H1 (cell line): ENCODE data around the gene PWP2. TPM values are rescaled to one million over a fixed set of nuclear protein-coding genes. Genes with fewer than 3 reads are reported as not detected.
"Not testable (repeated sequence)": the region's sequence is repeated elsewhere in the genome, so short reads cannot be mapped to it uniquely, and the experiment has no call there.

Source experiments
- CTCF ChIA-PET: fragments of 300-600 bp; sonication (Branson Sonifier 250); formaldehyde crosslinking; loops from one replicate; lab custom pipeline; 2021; ENCODE audit not compliant: partially characterized antibody; lab: Charles Lee
- POLR2A ChIA-PET: fragments of 300-600 bp; sonication (Branson Sonifier 250); formaldehyde crosslinking; loops from one replicate; lab custom pipeline; 2021; ENCODE audit warnings: inconsistent platforms; ENCODE audit not compliant: partially characterized antibody; lab: Charles Lee
- DNase-seq, 2 experiments: peaks; one replicate each; pipeline versions ENCODE4 v3.0.0 to v3.0.0-alpha.2; 2010 to 2022; ENCODE audit warnings: low spot score in 2 of 2, low read depth in 1 of 2, mixed read lengths in 1 of 2
- FAIRE-seq: peaks from 2 replicates; lab custom pipeline; 2011; peaks lifted over from hg19 to GRCh38; lab: Jason Lieb, UNC
- H2AFZ ChIP-seq: 2 replicates; pipeline ENCODE4 v1.8.1; 2012; ENCODE audit warnings: low read length, inconsistent platforms
- H2AK5ac ChIP-seq: 2 replicates; pipeline ENCODE4 v1.6.1; 2013; ENCODE audit warnings: low read depth, low read length
- H2BK120ac ChIP-seq: replicated peaks from 2 replicates; pipeline ENCODE3; 2013; ENCODE audit warnings: low read depth, low read length, inconsistent platforms
- H2BK12ac ChIP-seq: 2 replicates; pipeline ENCODE4 v1.6.1; 2013; ENCODE audit warnings: low read depth, low read length
- H2BK15ac ChIP-seq: 2 replicates; pipeline ENCODE4 v1.6.1; 2013; ENCODE audit warnings: low read length
- H2BK20ac ChIP-seq: 2 replicates; pipeline ENCODE4 v1.6.1; 2013; ENCODE audit warnings: low read length
- H2BK5ac ChIP-seq: 2 replicates; pipeline ENCODE4 v1.6.1; 2013; ENCODE audit warnings: low read depth, low read length
- H3K14ac ChIP-seq: 2 replicates; pipeline ENCODE4 v1.6.1; 2013; ENCODE audit warnings: inconsistent platforms; ENCODE audit not compliant: insufficient read length
- H3K18ac ChIP-seq: 2 replicates; pipeline ENCODE4 v1.6.1; 2013; ENCODE audit warnings: low read length; ENCODE audit errors: extremely low read depth
- H3K23ac ChIP-seq: 2 replicates; pipeline ENCODE4 v1.6.1; 2013; ENCODE audit warnings: inconsistent platforms; ENCODE audit not compliant: insufficient read length
- H3K23me2 ChIP-seq: 2 replicates; pipeline ENCODE4 v1.6.1; 2013; ENCODE audit warnings: low read depth, low read length
- H3K27ac ChIP-seq: 2 replicates; pipeline ENCODE4 v1.6.1; 2011; ENCODE audit warnings: low read depth, low read length, inconsistent platforms
- H3K27me3 ChIP-seq, 4 experiments: replicated peaks in 1 of 4; 1 replicate in 1 of 4; 2 replicates in 3 of 4; pipeline versions ENCODE4 v1.6.1 to v1.8.1; 2011 to 2013; ENCODE audit warnings: low read length in 3 of 4, mild to moderate bottlenecking in 3 of 4, inconsistent platforms in 2 of 4, mixed read lengths in 2 of 4, moderate library complexity in 1 of 4; ENCODE audit not compliant: control insufficient read depth in 3 of 4, insufficient read depth in 3 of 4; ENCODE audit errors: extremely low read depth in 1 of 4
- H3K36me3 ChIP-seq, 4 experiments: 2 replicates each; pipeline versions ENCODE4 v1.6.1 to v1.8.1; 2011 to 2013; ENCODE audit warnings: mild to moderate bottlenecking in 4 of 4, low read length in 3 of 4, moderate library complexity in 2 of 4, control low read depth in 1 of 4, inconsistent platforms in 1 of 4; ENCODE audit not compliant: insufficient read depth in 4 of 4, control insufficient read depth in 2 of 4
- H3K4ac ChIP-seq: replicated peaks from 2 replicates; pipeline ENCODE3; 2013; ENCODE audit warnings: low read length, low read depth, mixed read lengths, inconsistent platforms; ENCODE audit not compliant: insufficient read length
- H3K4me1 ChIP-seq, 4 experiments: replicated peaks in 1 of 4; 1 replicate in 1 of 4; 2 replicates in 3 of 4; pipeline versions ENCODE4 v1.6.1 to v1.8.1; 2011 to 2013; ENCODE audit warnings: low read length in 3 of 4, inconsistent platforms in 2 of 4, mixed read lengths in 1 of 4; ENCODE audit not compliant: insufficient read depth in 4 of 4, control insufficient read depth in 3 of 4
- H3K4me2 ChIP-seq, 2 experiments: 2 replicates each; pipeline versions ENCODE4 v1.6.1 to v1.8.1; 2011 to 2013; ENCODE audit warnings: low read depth in 2 of 2, low read length in 2 of 2, control low read depth in 1 of 2, inconsistent platforms in 1 of 2, mild to moderate bottlenecking in 1 of 2; ENCODE audit not compliant: insufficient read depth in 1 of 2
- H3K4me3 ChIP-seq, 4 experiments: fragments of 200-600, 300-600 bp in 1 of 4; sonication (generic), shearing (Covaris generic), sonication (Bioruptor Twin) in 1 of 4; 2 replicates each; pipeline versions ENCODE4 v1.5.1 to v1.8.1; 2011 to 2016; ENCODE audit warnings: low read length in 4 of 4, low read depth in 3 of 4, control low read depth in 2 of 4, inconsistent platforms in 2 of 4, mild to moderate bottlenecking in 2 of 4, mixed read lengths in 1 of 4, moderate library complexity in 1 of 4; ENCODE audit not compliant: insufficient read depth in 2 of 4; ENCODE audit errors: extremely low read depth in 1 of 4
- H3K56ac ChIP-seq: replicated peaks from 2 replicates; pipeline ENCODE3; 2013; ENCODE audit warnings: low read depth, mild to moderate bottlenecking, mixed read lengths, low read length, inconsistent platforms; ENCODE audit not compliant: insufficient read length
- H3K79me1 ChIP-seq: 2 replicates; pipeline ENCODE4 v1.6.1; 2013; ENCODE audit warnings: low read depth, low read length, control low read depth
- H3K79me2 ChIP-seq, 2 experiments: 2 replicates each; pipeline versions ENCODE4 v1.6.1 to v1.8.1; 2012 to 2013; ENCODE audit warnings: low read length in 2 of 2, mild to moderate bottlenecking in 2 of 2, inconsistent platforms in 1 of 2; ENCODE audit not compliant: insufficient read depth in 2 of 2, control insufficient read depth in 1 of 2
- H3K9ac ChIP-seq, 4 experiments: replicated peaks in 1 of 4; 1 replicate in 1 of 4; 2 replicates in 3 of 4; pipeline versions ENCODE4 v1.6.1 to v1.8.1; 2011 to 2013; ENCODE audit warnings: low read depth in 3 of 4, low read length in 3 of 4, control low read depth in 2 of 4, mild to moderate bottlenecking in 2 of 4, moderate library complexity in 2 of 4, inconsistent platforms in 1 of 4; ENCODE audit errors: extremely low read depth in 1 of 4
- H3K9me3 ChIP-seq, 2 experiments: 2 replicates each; pipeline versions ENCODE4 v1.6.1 to v1.8.1; 2012 to 2013; ENCODE audit warnings: mild to moderate bottlenecking in 2 of 2, moderate library complexity in 2 of 2, control low read depth in 1 of 2, inconsistent platforms in 1 of 2, low read depth in 1 of 2, low read length in 1 of 2, mixed read lengths in 1 of 2; ENCODE audit not compliant: insufficient read depth in 2 of 2
- H4K20me1 ChIP-seq, 2 experiments: replicated peaks in 1 of 2; 2 replicates each; pipeline versions ENCODE3 to v1.8.1; 2011 to 2013; ENCODE audit warnings: inconsistent platforms in 2 of 2, low read length in 2 of 2, mild to moderate bottlenecking in 1 of 2; ENCODE audit not compliant: insufficient read depth in 2 of 2, control insufficient read depth in 1 of 2
- H4K5ac ChIP-seq: 2 replicates; pipeline ENCODE4 v1.6.1; 2013; ENCODE audit warnings: low read length, low read depth, mixed read lengths, inconsistent platforms; ENCODE audit not compliant: insufficient read length
- H4K8ac ChIP-seq: 2 replicates; pipeline ENCODE4 v1.8.0; 2013; ENCODE audit warnings: mild to moderate bottlenecking, moderate library complexity, low read length, inconsistent platforms; ENCODE audit not compliant: insufficient read depth; ENCODE audit errors: extremely low read depth
- H4K91ac ChIP-seq: replicated peaks from 2 replicates; pipeline ENCODE3; 2013; ENCODE audit warnings: low read length, mixed read lengths, inconsistent platforms; ENCODE audit not compliant: insufficient read length
- WGBS, 2 experiments: shearing (Covaris generic) in 1 of 2; methylation state at CpG; one replicate each; pipeline versions ENCODE4 v1.1.6 to v1.1.7; 2013 to 2015; ENCODE audit warnings: low lambda C conversion rate in 2 of 2, mixed read lengths in 2 of 2, inconsistent platforms in 1 of 2, low coverage in 1 of 2, missing lambda C conversion rate in 1 of 2; ENCODE audit not compliant: insufficient replicate concordance in 2 of 2, insufficient coverage in 1 of 2, insufficient read length in 1 of 2; ENCODE audit errors: extremely low coverage in 1 of 2, missing lambda C conversion rate in 1 of 2; 5-methylcytosine and 5-hydroxymethylcytosine counted together
- polyA plus RNA-seq, 7 experiments: library from polyadenylated mRNA; depleted of rRNA in 3 of 7; stranded (reverse) in 5 of 7; unstranded in 2 of 7; fragments of >200 nt in 5 of 7; fragments of 200-250 nt in 2 of 7; gene quantifications; 1 replicate in 5 of 7; 2 replicates in 1 of 7; 4 replicates in 1 of 7; pipeline versions ENCODE4 v1.2.1 to v1.2.3, GENCODE V29; 2011 to 2013; ENCODE audit warnings: missing spikeins in 2 of 7, mixed read lengths in 2 of 7
- total RNA-seq: library from RNA; stranded (reverse); fragmentation: NEBNext Ultra II Directional; extraction: Animal tissue kit (Norgen Biotek cat#: 25700); gene quantifications from 2 replicates; pipeline ENCODE4 v1.2.1, GENCODE V29; 2021

The PWP2 gene
- total and polyA plus RNA-seq, 2 of the 8 experiments (the other 6 are each of a cell fraction or from before 2014, with no cell fraction given) = 4.4 to 6.7 TPM

GRCh38 chr21:44159349-44160297 lies 52.4 kb downstream of the PWP2 start:
- H2BK20ac ChIP-seq, H3K79me2 ChIP-seq, H2BK12ac ChIP-seq, H3K27me3 ChIP-seq, H2AFZ ChIP-seq, POLR2A ChIA-PET, FAIRE-seq, H3K23me2 ChIP-seq, H2AK5ac ChIP-seq, H3K79me1 ChIP-seq, CTCF ChIA-PET, H3K4me2 ChIP-seq, H2BK15ac ChIP-seq, H3K4me1 ChIP-seq, H3K36me3 ChIP-seq, H3K23ac ChIP-seq, H3K14ac ChIP-seq, H3K9ac ChIP-seq, DNase-seq, H3K56ac ChIP-seq, H2BK120ac ChIP-seq, H4K20me1 ChIP-seq, H4K5ac ChIP-seq, H4K91ac ChIP-seq, H4K8ac ChIP-seq, H2BK5ac ChIP-seq, H3K4ac ChIP-seq, H3K4me3 ChIP-seq, H3K9me3 ChIP-seq, H3K27ac ChIP-seq, H3K18ac ChIP-seq: not testable (repeated sequence)
- no CpG with 5 or more reads among the region's 30 CpGs for WGBS, 2 experiments

- H2AK5ac ChIP-seq, H3K4me2 ChIP-seq, H3K27me3 ChIP-seq, H2BK15ac ChIP-seq, H3K27ac ChIP-seq, H3K56ac ChIP-seq, H2BK5ac ChIP-seq, H3K36me3 ChIP-seq, H2BK120ac ChIP-seq, H4K8ac ChIP-seq, H4K5ac ChIP-seq, H3K79me1 ChIP-seq, H3K23me2 ChIP-seq, H3K18ac ChIP-seq, FAIRE-seq, H4K20me1 ChIP-seq, H3K4me3 ChIP-seq, POLR2A ChIA-PET, H3K14ac ChIP-seq, H3K4ac ChIP-seq, H2AFZ ChIP-seq, H3K79me2 ChIP-seq, H2BK12ac ChIP-seq, H2BK20ac ChIP-seq, H3K9me3 ChIP-seq, CTCF ChIA-PET, H3K4me1 ChIP-seq, H4K91ac ChIP-seq, H3K23ac ChIP-seq, H3K9ac ChIP-seq, DNase-seq: not testable (repeated sequence)
- WGBS, 2 experiments = no CpG with 5 or more reads among the region's 15 CpGs
Observed at GRCh38 chr21:44160298-44160672, 53.1 kb downstream of the PWP2 start.
